Dermis microvascular lymphatic vessel endothelial cell (primary cell): ENCODE measurements around the gene ATOSA. TPM values are rescaled to one million over a fixed set of nuclear protein-coding genes. Genes with fewer than 3 reads are reported as not detected.
A peak's percentile ranks its signal among the peaks of the same experiment; 100 is the strongest.

Source experiments
- DNase-seq, 2 donors: peaks; one replicate each; pipeline versions ENCODE4 v3.0.0 to v3.0.0-alpha.2; 2010; ENCODE audit warnings: low read depth in 2 of 2
- total RNA-seq: library from RNA; depleted of rRNA; stranded (reverse); fragments of >200 nt; gene quantifications from 2 replicates; pipeline ENCODE4 v1.2.1, GENCODE V29; 2014

Gene ATOSA
- 29.3 and 43.4 TPM in 2 replicates for total RNA-seq

GRCh38 chr15:52679232-52680040 is at the start of gene ATOSA:
Gene ATOSA, minus strand, starts transcription at chr15:52679388. Its CDS starts 1,367 bp downstream, at chr15:52678021.
- DNase-seq = peak; percentile 84 to 91

GRCh38 chr15:52728899-52729298 is 49.7 kb upstream of the ATOSA start:
- DNase-seq = peak; percentile 79 to 82

DNA sequence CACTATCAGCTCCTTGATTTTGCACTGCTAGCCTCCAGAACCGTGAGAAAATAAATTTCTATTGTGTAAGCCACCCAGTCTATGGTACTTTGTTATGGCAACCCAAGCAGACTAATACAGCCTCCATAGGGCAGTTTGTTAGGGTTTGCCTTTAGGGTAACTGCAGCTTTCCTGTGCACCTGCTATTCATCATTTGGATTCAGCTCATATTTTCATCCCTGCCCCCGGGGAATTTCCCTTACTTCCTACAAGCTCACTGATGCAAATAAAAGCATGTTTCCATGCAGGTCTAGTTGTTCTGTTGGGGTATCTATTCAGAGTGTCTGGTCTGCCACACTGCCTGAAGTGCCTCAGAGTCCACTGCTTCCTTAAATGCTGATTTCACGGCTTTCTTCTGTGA is 48.6 kb upstream of the ATOSA start:
- DNase-seq = peak; percentile 69 to 81

GRCh38 chr15:52726195-52726594 is 47.0 kb upstream of the ATOSA start:
- DNase-seq = no peak

DNA sequence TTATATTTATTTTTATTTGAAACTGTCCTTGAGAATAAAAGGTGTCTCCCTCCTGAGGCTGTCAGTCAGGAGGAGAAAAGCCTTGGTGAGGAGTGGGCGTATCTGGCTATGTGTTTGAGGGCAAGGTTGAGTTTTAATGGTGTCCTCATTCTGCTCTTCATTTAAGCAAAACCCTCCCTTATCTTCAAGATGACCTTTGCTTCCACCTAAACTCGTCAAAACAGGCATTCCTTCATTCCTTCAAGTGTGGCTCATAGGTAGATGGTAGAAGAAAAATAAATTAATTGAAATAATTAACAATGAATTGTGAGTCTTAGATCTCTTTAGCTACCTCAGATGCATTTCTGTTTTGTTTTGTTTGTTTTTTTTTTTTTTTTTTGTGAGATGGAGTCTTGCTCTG is 39.4 kb upstream of the ATOSA start:
- DNase-seq = no peak

DNA sequence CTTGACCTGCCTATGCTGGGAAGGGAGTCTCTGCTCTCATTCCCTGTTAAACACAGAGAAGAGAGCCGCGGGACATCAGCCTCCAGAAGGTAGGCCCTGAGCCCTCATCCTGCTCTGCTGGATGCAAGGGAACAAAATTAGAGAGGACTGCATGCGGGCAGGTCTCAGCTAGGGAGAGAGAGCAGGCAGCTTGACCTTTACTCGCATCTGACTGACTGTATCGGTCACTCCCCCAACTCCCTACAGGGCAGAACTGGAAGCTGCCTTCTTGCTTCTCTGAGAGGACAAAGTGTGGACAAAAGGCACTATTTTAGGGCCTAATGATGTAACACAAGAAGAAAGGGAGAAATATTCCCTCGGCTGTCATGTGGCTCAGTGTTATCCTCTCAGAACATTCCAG is 38.7 kb upstream of the ATOSA start:
- no peak for DNase-seq

DNA sequence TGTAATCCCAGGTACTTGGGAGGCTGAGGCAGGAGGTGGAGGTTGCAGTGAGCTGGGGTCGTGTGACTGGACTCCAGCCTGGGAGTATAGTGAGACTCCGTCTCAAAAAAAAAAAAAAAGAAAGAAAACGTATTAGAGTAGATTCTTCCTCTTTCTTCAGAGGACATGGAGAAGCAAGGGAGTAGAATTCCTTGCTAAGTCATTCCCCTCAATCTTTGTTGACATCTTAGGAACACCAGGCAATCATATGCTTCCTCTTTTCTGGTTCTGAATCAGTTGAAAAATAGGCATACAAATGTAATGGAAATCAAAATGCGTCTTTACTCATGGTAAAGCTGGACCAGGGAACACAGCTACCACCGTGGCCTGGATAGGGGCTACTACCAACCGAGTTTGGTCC is 38.3 kb upstream of the ATOSA start:
- no peak for DNase-seq

- DNase-seq = peak in 1 of 2 donors; percentile 53
Measured at GRCh38 chr15:52716536-52716935, 37.3 kb upstream of the ATOSA start.

DNA sequence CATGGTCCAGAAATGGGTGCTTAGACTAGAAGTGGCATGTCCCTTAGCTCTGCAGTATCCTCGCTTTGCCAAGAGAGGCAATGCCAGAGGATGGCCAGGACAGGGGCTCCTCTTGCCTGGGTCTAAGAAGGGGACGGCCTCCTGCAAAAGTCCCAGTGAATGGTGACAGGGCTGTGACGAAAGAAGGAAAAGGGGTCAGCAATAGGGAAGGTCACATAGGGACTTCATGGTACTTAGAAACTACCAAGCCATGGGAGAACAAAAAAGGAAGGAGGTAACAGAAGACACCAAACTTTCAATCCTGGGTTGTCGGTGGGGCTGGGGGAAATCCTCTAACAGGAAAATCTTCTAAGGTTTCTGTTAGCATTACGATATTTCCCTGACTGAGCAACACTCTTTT is 36.2 kb upstream of the ATOSA start:
- DNase-seq = no peak

GRCh38 chr15:52714968-52715367 is 35.8 kb upstream of the ATOSA start:
- no peak for DNase-seq

DNA sequence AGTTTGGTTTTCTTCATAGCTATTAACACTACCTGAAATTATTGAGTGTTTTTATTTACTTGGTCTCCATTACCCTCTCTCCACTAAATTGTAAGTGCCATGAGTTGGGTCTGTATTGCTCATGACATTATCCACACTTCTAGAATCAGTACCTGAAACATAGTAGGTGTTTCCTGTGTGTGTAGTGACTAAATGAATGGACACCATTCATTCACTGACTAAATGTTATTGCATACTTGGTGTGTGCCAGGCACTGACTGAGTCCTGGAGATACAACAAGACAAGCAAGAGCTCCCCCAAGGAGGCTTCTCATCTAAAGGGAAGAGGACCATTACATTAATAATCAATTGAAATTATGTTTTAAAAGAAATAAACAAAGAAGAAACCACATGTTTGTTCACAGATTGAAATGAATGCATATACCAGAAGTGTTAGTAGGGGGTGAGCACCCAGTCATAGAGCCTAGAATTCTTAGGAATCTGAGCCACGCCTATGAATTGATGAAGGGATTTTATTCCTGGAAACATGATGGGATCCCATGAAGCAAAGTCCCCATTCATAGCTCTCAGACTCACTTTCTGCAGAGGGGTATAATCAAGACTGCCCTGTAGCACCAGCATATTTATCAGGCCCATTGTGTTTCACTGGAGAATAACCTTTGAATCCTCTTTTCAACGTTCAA is 31.7 kb upstream of the ATOSA start:
- DNase-seq = no peak

DNA sequence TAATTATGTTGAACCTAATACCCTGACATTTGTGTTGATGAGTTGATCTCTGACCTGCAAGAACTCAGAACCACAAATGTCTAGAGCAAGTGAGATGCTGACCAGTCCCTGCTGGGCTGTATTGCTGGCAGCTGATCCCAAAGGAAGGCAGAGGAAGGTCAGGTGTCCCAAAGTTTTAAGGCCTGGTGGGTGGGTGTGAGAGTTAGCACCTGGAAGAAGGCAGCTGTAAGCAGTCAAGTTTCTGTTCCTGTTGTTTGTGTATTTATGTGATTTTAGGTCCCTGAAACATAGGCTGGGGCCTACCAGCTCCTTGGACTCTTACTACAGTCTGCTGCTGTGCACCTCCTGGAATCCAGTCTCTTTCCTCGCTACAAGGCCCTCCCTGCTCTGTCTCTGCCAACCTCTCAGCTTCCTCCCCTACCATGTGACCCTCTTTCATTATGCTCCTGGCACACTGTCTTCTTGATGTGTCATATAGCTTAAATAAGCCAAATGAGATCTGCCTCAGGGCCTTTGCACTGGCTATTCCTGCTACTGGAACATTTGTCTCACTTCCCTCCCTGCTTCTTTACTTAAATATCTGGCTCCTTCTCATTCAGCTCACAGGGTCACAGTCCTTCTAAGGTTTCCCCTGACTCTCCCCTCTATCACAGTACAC is 31.0 kb upstream of the ATOSA start:
- no peak for DNase-seq

DNA sequence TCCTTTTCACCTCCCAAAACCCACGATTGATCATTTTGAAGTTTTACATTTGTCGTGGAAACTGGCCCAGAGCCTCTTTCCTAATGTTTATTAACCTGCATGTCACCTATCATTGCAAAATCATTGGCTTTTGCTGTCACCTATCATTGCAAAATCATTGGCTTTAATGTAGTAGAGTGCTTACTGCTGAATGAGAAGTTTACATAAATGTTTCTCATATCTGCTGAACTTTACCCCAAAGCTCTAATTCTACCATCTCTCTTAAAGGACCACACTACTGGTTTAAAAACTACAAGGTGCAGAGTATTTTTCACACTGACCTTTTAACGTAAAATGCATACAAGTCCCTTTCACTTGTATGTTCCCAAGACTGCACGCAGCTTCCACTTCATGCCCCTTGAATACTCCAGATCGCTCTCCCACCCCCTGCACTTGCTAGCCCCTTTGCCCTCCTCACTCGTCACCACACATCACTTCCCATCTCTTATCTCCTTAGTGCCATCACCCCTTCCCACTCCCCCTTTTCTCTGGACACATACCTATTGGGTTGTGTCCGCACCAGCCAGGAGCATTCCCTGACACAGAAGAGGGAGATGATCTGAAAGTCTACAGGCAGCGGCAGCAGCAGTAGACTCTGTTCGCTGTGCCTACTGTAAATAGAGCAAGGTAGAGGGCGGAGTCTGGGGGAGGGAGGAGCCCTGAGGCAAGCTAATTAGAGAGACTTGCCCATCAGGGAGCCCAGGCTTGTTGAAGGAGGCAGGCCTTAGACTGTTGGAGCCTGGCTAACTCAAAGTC is 30.2 kb upstream of the ATOSA start:
- DNase-seq = no peak

GRCh38 chr15:52706091-52706490 is 26.9 kb upstream of the ATOSA start:
- DNase-seq = no peak

DNA sequence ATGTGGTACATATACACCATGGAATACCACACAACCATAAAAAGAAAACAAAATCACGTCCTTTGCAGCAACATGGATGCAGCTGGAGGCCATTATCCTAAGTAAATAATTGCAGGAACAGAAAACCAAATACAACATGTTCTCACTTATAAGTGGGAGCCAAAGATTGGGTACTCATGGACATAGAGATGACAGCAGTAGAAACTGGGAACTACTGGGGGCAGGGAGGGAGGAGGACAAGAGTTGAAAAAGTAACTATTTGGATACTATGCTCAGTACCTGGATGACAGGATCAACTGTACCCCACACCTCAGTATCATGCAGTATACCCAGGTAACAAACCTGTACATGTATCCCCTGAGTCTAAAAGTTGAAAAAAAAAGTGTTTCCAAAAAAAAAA is 23.2 kb upstream of the ATOSA start:
- no peak for DNase-seq

DNA sequence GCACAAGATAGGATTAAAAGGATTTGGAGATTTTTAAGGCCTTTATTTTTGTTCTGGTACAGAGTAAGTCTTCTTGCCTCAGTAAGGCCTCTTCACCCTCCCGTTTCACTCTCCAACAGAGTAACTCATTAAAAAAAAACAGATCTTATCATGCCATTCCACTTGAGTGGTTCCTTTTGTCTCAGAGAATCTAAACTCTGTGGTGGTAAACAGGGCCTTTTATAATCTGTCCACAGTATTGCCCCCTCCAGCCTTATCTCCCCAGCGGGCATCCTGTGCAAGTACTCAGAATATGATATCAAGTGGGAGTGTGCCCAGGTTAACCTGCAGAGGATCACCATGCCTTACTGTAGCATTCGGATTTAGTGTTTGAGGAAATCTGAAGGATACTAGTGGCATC is 20.3 kb upstream of the ATOSA start:
- no peak for DNase-seq

GRCh38 chr15:52698514-52698913 is 19.3 kb upstream of the ATOSA start:
- DNase-seq = no peak

DNA sequence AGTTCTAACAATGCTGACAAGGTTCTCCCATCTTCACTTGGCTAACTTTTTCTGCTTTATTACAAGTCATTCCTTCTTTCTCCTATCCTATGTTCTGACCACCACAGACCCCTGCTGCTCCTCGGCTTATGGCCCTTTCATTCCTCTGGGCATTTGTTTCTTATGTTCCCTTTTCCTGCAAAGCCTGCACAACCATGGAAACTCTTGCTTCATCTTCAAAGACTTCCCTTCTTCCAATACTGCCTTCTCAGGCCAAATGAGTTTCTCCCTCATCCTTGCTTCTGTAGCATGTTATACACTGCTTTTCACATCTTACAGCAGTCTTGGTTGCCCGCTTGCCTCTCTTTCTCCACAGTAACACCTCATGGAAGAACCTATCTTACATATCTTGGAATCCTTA is 17.9 kb upstream of the ATOSA start:
- no peak for DNase-seq

GRCh38 chr15:52695154-52695553 is 16.0 kb upstream of the ATOSA start:
- DNase-seq = no peak

DNA sequence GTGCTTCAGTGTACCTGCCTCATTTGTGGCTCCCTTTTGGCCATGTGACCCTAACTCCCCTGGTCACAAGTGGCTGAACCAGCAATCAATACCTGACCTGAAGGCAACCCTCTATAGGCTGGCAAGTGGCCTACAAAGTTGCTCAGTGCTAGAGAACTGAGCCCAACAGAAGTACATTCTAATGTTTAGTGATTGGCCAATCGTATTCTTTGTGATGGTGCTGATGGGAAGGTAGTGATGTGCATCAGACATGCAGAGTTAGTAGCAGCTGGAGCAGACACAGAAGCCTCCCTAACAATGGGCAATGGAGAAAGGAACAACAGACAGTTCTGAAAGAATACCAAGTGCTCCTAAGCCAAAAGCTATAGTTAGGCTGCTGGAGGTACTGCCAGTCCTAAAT is 10.4 kb upstream of the ATOSA start:
- no peak for DNase-seq

DNA sequence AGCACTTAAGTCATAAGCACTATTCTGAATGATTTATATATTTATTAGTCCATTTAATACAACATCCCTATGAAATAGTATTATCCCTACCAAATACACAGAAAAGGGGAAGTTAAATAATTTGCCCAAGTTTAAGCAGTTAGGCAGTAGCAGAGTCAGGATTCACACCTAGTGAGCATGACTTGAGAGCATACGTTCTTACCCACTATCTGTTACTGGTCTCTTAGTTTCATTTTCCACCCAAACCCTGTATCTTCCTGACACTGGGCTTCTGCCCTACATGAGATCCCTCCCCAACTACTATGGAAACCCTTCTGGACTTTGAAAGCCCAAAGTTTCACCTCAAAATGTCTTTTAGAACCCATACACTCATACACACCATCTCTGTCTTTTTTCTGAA is 4.4 kb upstream of the ATOSA start:
- no peak for DNase-seq

GRCh38 chr15:52682781-52683180 is 3.6 kb upstream of the ATOSA start:
- no peak for DNase-seq
